ENCODE measurements around the gene FBXL13. TPM values are rescaled to one million over a fixed set of nuclear protein-coding genes. Genes with fewer than 3 reads are reported as not detected.
"Not testable (repeated sequence)": the region's sequence is repeated elsewhere in the genome, so short reads cannot be mapped to it uniquely, and the experiment has no call there.

The FBXL13 gene
- 0.51 TPM for total RNA-seq
- long read RNA-seq = 0 reads

- ATAC-seq (ENCODE audit: poor library complexity) (peak; percentile 99), DNase-seq (peak; percentile 93)
- intact Hi-C loops (cut with DNase I) = no loop called here
Observed at GRCh38 chr7:103074519-103075336, at the start of gene FBXL13, which contains the start of gene ARMC10. TSS of gene FBXL13 (minus strand) at chr7:103074796. TSS of gene ARMC10 (plus strand) at chr7:103075140. CDS start at chr7:103075273, 133 bp downstream.

- DNase-seq (no peak), ATAC-seq (ENCODE audit: poor library complexity) (no peak)
- intact Hi-C loops (cut with DNase I) = no loop called here
Observed at GRCh38 chr7:103123529-103123928, 48.9 kb upstream of the FBXL13 start.

- no peak for DNase-seq
- ATAC-seq (ENCODE audit: poor library complexity) = no peak
- intact Hi-C loops (cut with DNase I) = no loop called here
Observed at GRCh38 chr7:103121641-103122040, 47.0 kb upstream of the FBXL13 start.

- ATAC-seq (ENCODE audit: poor library complexity) (no peak), DNase-seq (no peak)
- intact Hi-C loops (cut with DNase I) = no loop called here
Observed at GRCh38 chr7:103120362-103120761, 45.8 kb upstream of the FBXL13 start.

- intact Hi-C loops (cut with DNase I) = no loop called here
- ATAC-seq (ENCODE audit: poor library complexity) = no peak
- DNase-seq = no peak
Observed at GRCh38 chr7:103119791-103120291, 45.2 kb upstream of the FBXL13 start.

- ATAC-seq (ENCODE audit: poor library complexity) = no peak
- DNase-seq = no peak
- intact Hi-C loops (cut with DNase I) = no loop called here
Observed at GRCh38 chr7:103117465-103117864, 42.9 kb upstream of the FBXL13 start.

GRCh38 chr7:103116991-103117390 lies 42.4 kb upstream of the FBXL13 start:
- intact Hi-C loops (cut with DNase I) = no loop called here
- DNase-seq = no peak
- ATAC-seq (ENCODE audit: poor library complexity) = no peak

GRCh38 chr7:103116511-103116910 lies 41.9 kb upstream of the FBXL13 start:
- intact Hi-C loops (cut with DNase I) = no loop called here
- DNase-seq (no peak), ATAC-seq (ENCODE audit: poor library complexity) (no peak)

GRCh38 chr7:103115771-103116170 lies 41.2 kb upstream of the FBXL13 start:
- ATAC-seq (ENCODE audit: poor library complexity) (no peak), DNase-seq (no peak)
- intact Hi-C loops (cut with DNase I) = no loop called here

- intact Hi-C loops (cut with DNase I) = no loop called here
- DNase-seq (no peak), ATAC-seq (ENCODE audit: poor library complexity) (no peak)
Observed at GRCh38 chr7:103114576-103115008, 40.0 kb upstream of the FBXL13 start.

- DNase-seq (no peak), ATAC-seq (ENCODE audit: poor library complexity) (no peak)
- intact Hi-C loops (cut with DNase I) = no loop called here
Observed at GRCh38 chr7:103113164-103113563, 38.6 kb upstream of the FBXL13 start.

- intact Hi-C loops (cut with DNase I); DNase-seq; ATAC-seq (ENCODE audit: poor library complexity): not testable (repeated sequence)
Observed at GRCh38 chr7:103106703-103107070, 32.1 kb upstream of the FBXL13 start.

- DNase-seq (no peak), ATAC-seq (ENCODE audit: poor library complexity) (no peak)
- intact Hi-C loops (cut with DNase I) = no loop called here
Observed at GRCh38 chr7:103106005-103106702, 31.6 kb upstream of the FBXL13 start.

GRCh38 chr7:103101543-103101942 lies 26.9 kb upstream of the FBXL13 start:
- no peak for DNase-seq
- intact Hi-C loops (cut with DNase I) = no loop called here
- ATAC-seq (ENCODE audit: poor library complexity) = no peak

GRCh38 chr7:103100348-103100747 lies 25.8 kb upstream of the FBXL13 start:
- intact Hi-C loops (cut with DNase I) = no loop called here
- DNase-seq = no peak
- no peak for ATAC-seq (ENCODE audit: poor library complexity)

- DNase-seq (no peak), ATAC-seq (ENCODE audit: poor library complexity) (no peak)
- intact Hi-C loops (cut with DNase I) = no loop called here
Observed at GRCh38 chr7:103097041-103097440, 22.4 kb upstream of the FBXL13 start.

- DNase-seq; intact Hi-C loops (cut with DNase I); ATAC-seq (ENCODE audit: poor library complexity): not testable (repeated sequence)
Observed at GRCh38 chr7:103095558-103095957, 21.0 kb upstream of the FBXL13 start.

GRCh38 chr7:103094102-103094501 lies 19.5 kb upstream of the FBXL13 start:
- intact Hi-C loops (cut with DNase I) = no loop called here
- no peak for DNase-seq
- ATAC-seq (ENCODE audit: poor library complexity) = no peak

GRCh38 chr7:103093429-103093828 lies 18.8 kb upstream of the FBXL13 start:
- intact Hi-C loops (cut with DNase I) = no loop called here
- DNase-seq (no peak), ATAC-seq (ENCODE audit: poor library complexity) (no peak)

GRCh38 chr7:103092321-103092720 lies 17.7 kb upstream of the FBXL13 start:
- DNase-seq; intact Hi-C loops (cut with DNase I); ATAC-seq (ENCODE audit: poor library complexity): not testable (repeated sequence)

Measured in Right ventricle myocardium superior (tissue), 1 donor.